Calu3 (cell line): ENCODE measurements around the gene EPS8L2. TPM values are rescaled to one million over a fixed set of nuclear protein-coding genes. Genes with fewer than 3 reads are reported as not detected.
A peak's percentile ranks its signal among the peaks of the same experiment; 100 is the strongest.

Experiments used
- BruUV-seq: library from RNA; stranded (reverse); fragments of 400-500 nt; replicated peaks from 2 replicates; lab custom pipeline; 2021; lab: Mats Ljungman, UMichigan
- CTCF ChIA-PET: fragments of 300-600 bp; sonication (Branson Sonifier 250); formaldehyde crosslinking; loops from one replicate; lab custom pipeline; 2022; ENCODE audit warnings: antibody characterized with exemption; lab: Charles Lee
- DNase-seq: peaks from one replicate; pipeline ENCODE4 v3.0.0; 2022
- H3K27ac Mint-ChIP-seq: one replicate; pipeline ENCODE4 v1.8.0; 2022; ENCODE audit warnings: mixed read lengths; ENCODE audit not compliant: unreplicated experiment
- H3K27me3 Mint-ChIP-seq: one replicate; pipeline ENCODE4 v1.8.0; 2022; ENCODE audit warnings: mixed read lengths; ENCODE audit not compliant: unreplicated experiment
- H3K36me3 Mint-ChIP-seq: one replicate; pipeline ENCODE4 v1.8.0; 2022; ENCODE audit warnings: mild to moderate bottlenecking, moderate library complexity, mixed read lengths; ENCODE audit not compliant: insufficient read depth, unreplicated experiment
- H3K4me1 Mint-ChIP-seq: one replicate; pipeline ENCODE4 v1.8.0; 2022; ENCODE audit warnings: mild to moderate bottlenecking, low read depth, mixed read lengths; ENCODE audit not compliant: unreplicated experiment
- H3K4me3 Mint-ChIP-seq: one replicate; pipeline ENCODE4 v1.8.0; 2022; ENCODE audit warnings: mild to moderate bottlenecking, low read depth, moderate library complexity, mixed read lengths; ENCODE audit not compliant: unreplicated experiment
- H3K9me3 Mint-ChIP-seq: one replicate; pipeline ENCODE4 v1.8.0; 2022; ENCODE audit warnings: low read depth, mixed read lengths; ENCODE audit not compliant: unreplicated experiment
- CTCF ChIP-seq: fragments of 200-600 bp; IDR thresholded peaks from one replicate; pipeline ENCODE4 v1.8.0; 2022; ENCODE audit warnings: antibody characterized with exemption; ENCODE audit not compliant: unreplicated experiment
- intact Hi-C: fragments of 100-400 bp; cut with micrococcal nuclease; formaldehyde crosslinking; loops from one replicate; pipeline ENCODE4 v1.10.0; 2022; ENCODE audit not compliant: unreplicated experiment
- total RNA-seq: library from RNA; stranded (reverse); gene quantifications from 2 replicates; pipeline ENCODE4 v1.2.3, GENCODE V29; 2022

Gene EPS8L2
- total RNA-seq, 1 experiment from 2014 or later, result 212 TPM

GRCh38 chr11:774873-775592, 69.0 kb downstream of the EPS8L2 start:
- Mint-ChIP-seq H3K4me3 (peak overlapping the region; percentile 96), H3K27me3 (no peaks in the 10 kb centered on the region), H3K27ac (no peak overlapping the region), H3K9me3 (no peaks in the 10 kb centered on the region), H3K36me3 (peaks cover 65% of the 10 kb centered on the region), H3K4me1 (peaks cover 13% of the 10 kb centered on the region)
- BruUV-seq, result no TSS peak
- intact Hi-C loops, result no loop called here
- CTCF ChIA-PET, result interaction anchor here (0.7 to 1.2 kb wide), 5 partner anchors 15 to 199 kb away, joined by 3 to 5 read pairs (median 5); partner anchors contain the start of genes CEND1 and PHRF1
- peak; percentile 66 for DNase-seq
- no peak for TF ChIP-seq CTCF

- H3K9me3 Mint-ChIP-seq, result no peaks in the 10 kb centered on the region
These were observed 70.2 kb downstream of the EPS8L2 start for GRCh38 chr11:776263-776560.

GRCh38 chr11:776561-777287, 70.7 kb downstream of the EPS8L2 start:
- DNase-seq, result peak; percentile 50
- BruUV-seq, result no TSS peak
- H3K36me3 Mint-ChIP-seq, result peaks cover 58% of the 10 kb centered on the region
- peak overlapping the region; percentile 75 for H3K27ac Mint-ChIP-seq
- intact Hi-C loops, result no loop called here
- CTCF ChIA-PET, result interaction anchor here (0.7 to 1.0 kb wide), 2 partner anchors 13 to 19 kb away, joined by 3 to 4 read pairs; partner anchors contain the start of gene CEND1
- no peak for TF ChIP-seq CTCF
- no peaks in the 10 kb centered on the region for H3K9me3 Mint-ChIP-seq
- H3K4me1 Mint-ChIP-seq, result peaks cover 13% of the 10 kb centered on the region
- peak overlapping the region; percentile 96 for H3K4me3 Mint-ChIP-seq
- H3K27me3 Mint-ChIP-seq, result no peaks in the 10 kb centered on the region

More at GRCh38 chr11:776263-776560, 70.2 kb downstream of the EPS8L2 start:
- Mint-ChIP-seq H3K4me3 (peak overlapping the region; percentile 96), H3K4me1 (peaks cover 13% of the 10 kb centered on the region), H3K27ac (peak overlapping the region; percentile 75), H3K27me3 (no peaks in the 10 kb centered on the region), H3K36me3 (peaks cover 61% of the 10 kb centered on the region)
- intact Hi-C loops, result no loop called here
- CTCF ChIA-PET, result interaction anchor here (1.0 kb wide), 1 partner anchor 19 kb away, joined by 4 read pairs; no protein-coding TSS in a partner anchor
- no peak for TF ChIP-seq CTCF
- BruUV-seq, result no TSS peak
- DNase-seq, result no peak

Other genes starting within 250 kb of the EPS8L2 start
- 103 and 107 TPM in 2 replicates for gene RNH1, start 199.0 kb upstream of the EPS8L2 start, total RNA-seq
- gene HRAS, start 170.7 kb upstream of the EPS8L2 start, total RNA-seq, result 42.1 and 47.9 TPM in 2 replicates
- gene LRRC56, start 168.7 kb upstream of the EPS8L2 start, total RNA-seq, result 2.2 and 2.6 TPM in 2 replicates
- gene LMNTD2, start 145.5 kb upstream of the EPS8L2 start, total RNA-seq, result 7.2 and 7.8 TPM in 2 replicates
- gene RASSF7, start 145.3 kb upstream of the EPS8L2 start, total RNA-seq, result 93.3 and 100 TPM in 2 replicates
- 42.3 and 43.2 TPM in 2 replicates for gene PHRF1, start 129.8 kb upstream of the EPS8L2 start, total RNA-seq
- 48.7 and 93.5 TPM in 2 replicates for gene IRF7, start 90.3 kb upstream of the EPS8L2 start, total RNA-seq
- 5.0 and 7.6 TPM in 2 replicates for gene CDHR5, start 81.3 kb upstream of the EPS8L2 start, total RNA-seq
- not detected in 2 replicates for gene SCT, start 79.0 kb upstream of the EPS8L2 start, total RNA-seq
- gene DRD4, start 69.0 kb upstream of the EPS8L2 start, total RNA-seq, result 1.3 TPM in 2 replicates
- 57.0 and 59.0 TPM in 2 replicates for gene DEAF1, start 11.0 kb upstream of the EPS8L2 start, total RNA-seq
- gene TMEM80, start 10.4 kb upstream of the EPS8L2 start, total RNA-seq, result 21.2 and 29.9 TPM in 2 replicates
- 359 and 379 TPM in 2 replicates for gene TALDO1, start 41.2 kb downstream of the EPS8L2 start, total RNA-seq
- gene GATD1, start 71.3 kb downstream of the EPS8L2 start, total RNA-seq, result 73.8 and 83.3 TPM in 2 replicates
- not detected in 2 replicates for gene CEND1, start 83.9 kb downstream of the EPS8L2 start, total RNA-seq
- gene SLC25A22, start 92.0 kb downstream of the EPS8L2 start, total RNA-seq, result 44.5 and 53.6 TPM in 2 replicates
- gene PIDD1, start 99.0 kb downstream of the EPS8L2 start, total RNA-seq, result 15.9 and 16.3 TPM in 2 replicates
- gene RPLP2, start 103.7 kb downstream of the EPS8L2 start, total RNA-seq, result 1,351 and 1,381 TPM in 2 replicates
- gene PNPLA2, start 112.7 kb downstream of the EPS8L2 start, total RNA-seq, result 134 and 151 TPM in 2 replicates
- 33.4 and 35.3 TPM in 2 replicates for gene CRACR2B, start 121.7 kb downstream of the EPS8L2 start, total RNA-seq
- 472 and 482 TPM in 2 replicates for gene CD151, start 126.7 kb downstream of the EPS8L2 start, total RNA-seq
- 107 and 115 TPM in 2 replicates for gene POLR2L, start 136.3 kb downstream of the EPS8L2 start, total RNA-seq
- 28.9 and 36.3 TPM in 2 replicates for gene TSPAN4, start 136.6 kb downstream of the EPS8L2 start, total RNA-seq
- gene CHID1, start 204.6 kb downstream of the EPS8L2 start, total RNA-seq, result 134 and 150 TPM in 2 replicates
- gene AP2A2, start 219.6 kb downstream of the EPS8L2 start, total RNA-seq, result 82.9 and 92.9 TPM in 2 replicates